Testis (tissue), 2 donors: Measurements from ENCODE around the gene ZNF610.

Source experiments
- POLR2A ChIP-seq: fragments of 450-650 bp; IDR thresholded peaks from one replicate; pipeline ENCODE4 v1.6.1; 2017; ENCODE audit warnings: antibody characterized with exemption, mild to moderate bottlenecking, moderate library complexity
- TF ChIP-seq, protein P1 (sequence below), 3 experiments: fragments of 450-650 bp in 2 of 3; fragments of 200-600 bp in 1 of 3; sonication (generic) in 1 of 3; IDR thresholded peaks; one replicate each; pipeline ENCODE4 v1.5.1; 2016 to 2019; ENCODE audit warnings: antibody characterized with exemption in 3 of 3, mild to moderate bottlenecking in 2 of 3, moderate library complexity in 1 of 3

DNA sequence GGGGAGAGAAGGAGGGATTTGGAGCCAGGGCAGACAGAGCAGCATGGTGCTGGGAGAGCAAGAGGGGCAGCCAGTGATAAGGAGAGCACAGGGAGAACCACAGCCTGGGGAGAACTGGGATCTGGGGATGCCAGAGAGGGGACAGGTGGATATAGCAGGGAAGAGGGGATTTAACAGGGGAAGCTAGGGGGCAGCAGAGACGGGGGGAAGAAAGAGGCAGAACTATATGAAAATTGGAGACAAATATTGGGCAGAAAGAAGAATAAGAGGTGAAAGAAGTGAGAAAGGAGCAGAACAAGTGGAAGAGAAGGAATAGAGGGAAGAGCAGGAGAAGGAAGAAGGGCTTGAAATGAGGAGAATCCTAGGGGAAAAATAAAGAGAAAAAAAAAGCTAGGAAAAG, 55.1 kb downstream of the ZNF610 start:
- TF ChIP-seq, protein P1, sequence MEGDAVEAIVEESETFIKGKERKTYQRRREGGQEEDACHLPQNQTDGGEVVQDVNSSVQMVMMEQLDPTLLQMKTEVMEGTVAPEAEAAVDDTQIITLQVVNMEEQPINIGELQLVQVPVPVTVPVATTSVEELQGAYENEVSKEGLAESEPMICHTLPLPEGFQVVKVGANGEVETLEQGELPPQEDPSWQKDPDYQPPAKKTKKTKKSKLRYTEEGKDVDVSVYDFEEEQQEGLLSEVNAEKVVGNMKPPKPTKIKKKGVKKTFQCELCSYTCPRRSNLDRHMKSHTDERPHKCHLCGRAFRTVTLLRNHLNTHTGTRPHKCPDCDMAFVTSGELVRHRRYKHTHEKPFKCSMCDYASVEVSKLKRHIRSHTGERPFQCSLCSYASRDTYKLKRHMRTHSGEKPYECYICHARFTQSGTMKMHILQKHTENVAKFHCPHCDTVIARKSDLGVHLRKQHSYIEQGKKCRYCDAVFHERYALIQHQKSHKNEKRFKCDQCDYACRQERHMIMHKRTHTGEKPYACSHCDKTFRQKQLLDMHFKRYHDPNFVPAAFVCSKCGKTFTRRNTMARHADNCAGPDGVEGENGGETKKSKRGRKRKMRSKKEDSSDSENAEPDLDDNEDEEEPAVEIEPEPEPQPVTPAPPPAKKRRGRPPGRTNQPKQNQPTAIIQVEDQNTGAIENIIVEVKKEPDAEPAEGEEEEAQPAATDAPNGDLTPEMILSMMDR (IDR thresholded peaks at IDR 0.05), result no peak
- no peak for TF ChIP-seq POLR2A
